Epithelial cell of esophagus (primary cell): ENCODE data around the gene DNAH5.
A peak's percentile ranks its signal among the peaks of the same experiment; 100 is the strongest.
"Not testable (repeated sequence)": the region's sequence is repeated elsewhere in the genome, so short reads cannot be mapped to it uniquely, and the experiment has no call there.

ENCODE experiments used
- DNase-seq: peaks from one replicate; pipeline ENCODE4 v3.0.0; 2010; ENCODE audit warnings: low read depth
- H3K4me3 ChIP-seq: 2 replicates; pipeline ENCODE4 v1.5.1; 2011; ENCODE audit warnings: mild to moderate bottlenecking, low read length, control low read depth
- TF ChIP-seq, protein P1 (sequence below): IDR thresholded peaks from 2 replicates; pipeline ENCODE4 v1.5.1; 2011; ENCODE audit warnings: low read depth, mild to moderate bottlenecking, low read length, control low read depth, inconsistent platforms; ENCODE audit not compliant: insufficient read depth; ENCODE audit errors: missing control alignments

The DNAH5 gene

DNA sequence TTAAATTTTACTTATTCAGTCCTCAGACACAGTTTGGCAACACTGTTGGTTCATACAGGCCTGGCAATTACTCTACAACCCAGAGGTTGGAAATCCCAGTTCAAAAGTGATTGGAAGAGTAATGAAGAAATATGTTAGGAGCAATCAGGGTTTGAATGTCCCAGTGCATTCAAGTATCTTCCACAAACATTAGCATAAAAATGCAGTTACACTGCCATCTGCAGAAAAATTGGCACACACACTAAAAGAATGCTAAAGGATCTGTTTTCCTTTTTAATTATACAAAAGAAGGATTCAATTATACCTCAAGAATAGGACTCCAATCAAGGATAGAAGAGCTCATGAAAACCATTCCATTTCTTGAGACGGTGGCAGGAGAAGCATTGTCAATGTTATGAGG lies 130.2 kb downstream of the DNAH5 start:
- DNase-seq: peak; percentile 29
- H3K4me3 ChIP-seq: no peak overlapping the region
- TF ChIP-seq, protein P1, sequence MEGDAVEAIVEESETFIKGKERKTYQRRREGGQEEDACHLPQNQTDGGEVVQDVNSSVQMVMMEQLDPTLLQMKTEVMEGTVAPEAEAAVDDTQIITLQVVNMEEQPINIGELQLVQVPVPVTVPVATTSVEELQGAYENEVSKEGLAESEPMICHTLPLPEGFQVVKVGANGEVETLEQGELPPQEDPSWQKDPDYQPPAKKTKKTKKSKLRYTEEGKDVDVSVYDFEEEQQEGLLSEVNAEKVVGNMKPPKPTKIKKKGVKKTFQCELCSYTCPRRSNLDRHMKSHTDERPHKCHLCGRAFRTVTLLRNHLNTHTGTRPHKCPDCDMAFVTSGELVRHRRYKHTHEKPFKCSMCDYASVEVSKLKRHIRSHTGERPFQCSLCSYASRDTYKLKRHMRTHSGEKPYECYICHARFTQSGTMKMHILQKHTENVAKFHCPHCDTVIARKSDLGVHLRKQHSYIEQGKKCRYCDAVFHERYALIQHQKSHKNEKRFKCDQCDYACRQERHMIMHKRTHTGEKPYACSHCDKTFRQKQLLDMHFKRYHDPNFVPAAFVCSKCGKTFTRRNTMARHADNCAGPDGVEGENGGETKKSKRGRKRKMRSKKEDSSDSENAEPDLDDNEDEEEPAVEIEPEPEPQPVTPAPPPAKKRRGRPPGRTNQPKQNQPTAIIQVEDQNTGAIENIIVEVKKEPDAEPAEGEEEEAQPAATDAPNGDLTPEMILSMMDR: peak; percentile 34

GRCh38 chr5:13809921-13810320 lies 134.6 kb downstream of the DNAH5 start:
- no peak overlapping the region for H3K4me3 ChIP-seq
- peak; percentile 14 for DNase-seq

DNA sequence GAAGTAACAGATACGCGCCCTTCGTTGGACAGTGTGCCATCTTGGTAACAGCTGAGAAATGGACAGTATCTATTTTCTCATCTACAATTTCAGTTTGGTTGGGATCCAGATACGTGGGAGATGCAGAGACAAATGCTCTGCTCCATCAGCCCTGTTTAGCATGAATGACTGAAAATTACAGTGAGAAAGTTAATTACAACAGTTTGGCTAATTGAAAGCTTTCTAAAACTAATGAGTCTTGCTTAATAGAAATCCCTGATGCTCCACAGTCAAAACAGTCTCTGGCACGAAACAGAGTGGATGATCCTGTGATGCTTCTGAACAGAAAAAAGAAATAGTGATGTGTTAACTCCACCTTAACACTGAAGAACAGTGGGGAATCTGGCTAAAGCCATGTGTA lies 140.2 kb downstream of the DNAH5 start:
- no peak for DNase-seq
- no peak overlapping the region for H3K4me3 ChIP-seq
- TF ChIP-seq, protein P1: no peak

More at GRCh38 chr5:13809921-13810320, 134.6 kb downstream of the DNAH5 start:
- TF ChIP-seq, protein P1: no peak

DNA sequence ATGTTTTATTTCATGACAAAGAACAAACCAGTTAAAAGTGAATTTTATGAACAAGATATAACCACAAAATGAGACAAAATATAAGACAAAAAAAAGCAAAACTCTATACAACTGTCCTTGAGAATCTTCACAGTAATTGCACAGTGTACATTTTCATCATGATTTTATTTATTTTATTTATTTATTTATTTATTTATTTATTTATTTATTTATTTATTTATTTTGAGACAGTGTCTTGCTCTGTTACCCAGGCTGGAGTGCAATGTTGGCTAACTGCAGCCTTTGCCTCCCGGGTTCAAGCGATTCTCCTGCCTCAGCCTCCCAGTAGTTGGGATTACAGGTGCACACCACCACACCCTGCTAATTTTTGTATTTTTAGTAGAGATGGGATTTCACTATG lies 145.9 kb downstream of the DNAH5 start:
- H3K4me3 ChIP-seq, DNase-seq: not testable (repeated sequence)

- TF ChIP-seq, protein P1: no peak
- no peak overlapping the region for H3K4me3 ChIP-seq
- DNase-seq: no peak
Measured at GRCh38 chr5:13785781-13786415, 158.6 kb downstream of the DNAH5 start.

DNA sequence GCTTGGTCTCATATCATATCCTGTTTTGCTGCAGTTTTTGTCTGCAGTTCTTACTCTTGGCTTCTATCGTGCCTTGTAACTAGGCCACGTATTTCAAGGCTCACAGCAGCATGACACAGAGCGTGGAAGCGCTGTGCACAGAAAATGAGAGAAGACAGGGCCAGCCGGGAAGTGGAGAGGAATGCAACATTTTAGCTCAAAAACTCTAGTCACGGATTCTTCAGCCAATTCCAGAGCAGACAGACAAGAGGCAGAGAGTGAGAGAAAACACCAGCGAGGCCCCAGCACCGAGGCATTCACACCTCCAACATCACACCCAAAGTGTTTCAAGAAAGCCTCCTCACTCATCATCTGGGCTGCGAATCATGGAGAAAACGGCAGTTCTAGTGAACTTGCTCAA lies 160.8 kb downstream of the DNAH5 start:
- H3K4me3 ChIP-seq: no peak overlapping the region
- no peak for DNase-seq
- TF ChIP-seq, protein P1: no peak

DNA sequence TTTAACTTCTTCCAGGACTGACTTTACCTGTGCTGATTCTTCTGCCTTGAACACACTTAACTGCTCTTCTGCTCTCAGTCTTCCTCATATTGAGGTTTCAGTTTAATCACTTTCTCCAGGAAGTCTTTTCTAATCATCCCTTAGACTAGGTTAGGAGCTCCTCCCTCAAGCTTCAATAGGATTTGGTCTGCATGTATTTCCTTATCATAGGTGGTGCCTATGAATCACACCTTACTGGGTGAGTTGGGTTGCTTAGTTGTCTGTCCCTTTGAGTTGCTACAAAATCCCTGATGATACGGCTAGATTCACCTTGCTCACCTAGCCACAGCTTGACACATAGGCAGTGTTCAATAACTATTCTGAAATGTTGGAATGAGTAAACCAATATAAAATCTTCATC lies 164.4 kb downstream of the DNAH5 start:
- TF ChIP-seq, protein P1: no peak
- DNase-seq: peak; percentile 71

More for the DNA sequence above, 164.4 kb downstream of the DNAH5 start:
- no peak overlapping the region for H3K4me3 ChIP-seq
